NCI-H2081 (cell line): ENCODE results near the gene ATG14.
A peak's percentile ranks its signal among the peaks of the same experiment; 100 is the strongest.

ENCODE experiments used
- DNase-seq, 2 experiments: peaks; one replicate each; lab custom pipeline; 2025; lab: John Stamatoyannopoulos, UW

ATG14 gene

DNA sequence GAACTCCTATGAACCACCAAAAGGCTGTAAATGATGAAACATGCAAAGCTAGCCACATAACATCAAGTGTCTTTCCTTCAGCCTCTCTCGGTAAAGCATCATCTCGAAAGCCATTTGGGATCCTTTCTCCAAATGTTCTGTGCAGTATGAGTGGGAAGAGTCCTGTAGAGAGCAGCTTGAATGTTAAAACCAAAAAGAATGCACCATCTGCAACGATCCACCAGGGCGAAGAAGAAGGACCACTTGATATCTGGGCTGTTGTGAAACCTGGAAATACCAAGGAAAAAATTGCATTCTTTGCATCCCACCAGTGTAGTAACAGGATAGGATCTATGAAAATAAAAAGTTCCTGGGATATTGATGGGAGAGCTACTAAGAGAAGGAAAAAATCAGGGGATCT, 61.2 kb downstream of the ATG14 start:
- no peak for DNase-seq

DNA sequence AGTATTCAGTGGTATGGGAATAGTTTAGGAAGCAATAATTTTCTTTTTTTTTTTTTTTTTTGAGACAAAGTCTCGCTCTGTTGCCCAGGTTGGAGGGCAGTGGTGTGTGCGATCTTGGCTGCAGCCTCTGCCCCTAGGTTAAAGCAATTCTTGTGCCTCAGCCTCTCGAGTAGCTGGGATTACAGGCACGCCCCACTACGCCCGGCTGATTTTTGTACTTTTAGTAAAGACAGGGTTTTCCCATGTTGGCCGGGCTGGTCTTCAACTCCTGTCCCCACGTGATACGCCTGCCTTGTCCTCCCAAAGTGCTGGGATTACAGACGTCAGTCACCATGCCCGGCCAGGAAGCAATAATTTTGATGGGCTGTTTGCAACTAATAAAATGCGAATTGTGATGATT, 62.1 kb downstream of the ATG14 start:
- no peak for DNase-seq

DNA sequence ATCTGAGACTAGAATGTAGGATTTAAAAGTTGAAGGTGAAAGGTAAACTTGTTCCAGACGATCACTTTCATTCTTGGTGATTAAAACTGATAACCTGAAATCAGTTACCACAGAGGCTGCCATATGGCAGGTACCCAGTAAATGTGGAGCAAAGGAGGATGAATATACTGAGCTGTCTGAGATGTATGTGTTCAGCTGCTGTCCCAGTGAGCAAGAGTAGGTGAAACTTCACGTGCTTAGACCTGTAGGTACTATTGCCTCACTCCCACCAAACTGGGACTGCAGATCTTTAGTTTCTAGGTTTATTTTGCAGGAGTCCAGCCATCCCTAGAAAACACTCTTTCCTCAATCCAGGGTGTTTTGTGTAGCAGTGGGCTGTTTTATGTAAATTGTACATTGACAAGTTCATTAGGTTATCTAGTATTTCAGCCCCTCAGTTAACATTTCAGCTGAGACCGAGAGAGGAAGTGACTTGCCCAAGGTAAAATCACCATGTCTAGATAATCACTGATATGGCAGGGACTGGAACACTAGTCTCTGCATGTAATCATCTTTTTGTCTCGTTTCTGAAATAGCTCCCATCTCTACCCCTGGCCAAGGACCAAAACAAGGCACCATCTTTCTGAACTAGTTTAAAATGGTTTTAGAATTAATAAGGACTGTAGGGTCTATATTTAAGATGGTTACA, 62.7 kb downstream of the ATG14 start:
- DNase-seq: no peak

DNA sequence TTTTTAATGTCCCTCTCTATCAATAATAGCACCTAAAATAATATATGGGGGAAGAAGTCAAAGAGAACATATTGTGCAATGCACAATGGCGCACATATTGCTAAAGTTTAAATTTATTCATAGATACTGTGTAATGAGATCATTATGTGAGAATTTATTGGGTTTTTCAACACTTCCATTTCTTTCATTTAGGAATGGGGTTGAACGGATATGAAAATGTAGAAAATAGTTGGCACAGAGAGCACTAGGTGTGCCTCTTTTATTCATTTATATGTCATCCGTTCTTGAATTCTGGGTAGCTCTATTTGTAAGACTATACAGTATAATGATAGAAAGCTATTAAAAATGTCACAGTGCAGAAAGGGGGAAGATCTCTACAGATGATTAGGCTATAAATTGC, 63.9 kb downstream of the ATG14 start:
- DNase-seq: no peak

DNA sequence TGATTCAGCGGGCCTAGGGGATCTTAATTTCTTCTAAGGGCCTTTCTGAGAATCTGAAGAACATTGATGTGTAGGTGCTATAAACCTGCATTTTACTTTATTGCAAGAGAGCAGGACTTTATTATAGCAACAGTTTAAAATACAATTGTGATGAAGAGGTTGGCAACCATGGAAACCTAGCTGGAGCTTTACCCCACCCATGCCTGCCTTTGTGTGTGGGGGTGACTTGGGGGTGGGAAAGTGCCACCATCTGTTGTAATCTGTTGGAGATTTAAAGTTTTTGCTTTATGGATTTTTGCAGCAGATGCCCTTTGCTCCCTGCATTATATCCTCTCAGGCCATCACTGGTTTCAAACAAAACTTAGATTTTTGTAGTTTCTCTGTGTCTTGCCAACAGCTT, 64.6 kb downstream of the ATG14 start:
- DNase-seq: no peak

DNA sequence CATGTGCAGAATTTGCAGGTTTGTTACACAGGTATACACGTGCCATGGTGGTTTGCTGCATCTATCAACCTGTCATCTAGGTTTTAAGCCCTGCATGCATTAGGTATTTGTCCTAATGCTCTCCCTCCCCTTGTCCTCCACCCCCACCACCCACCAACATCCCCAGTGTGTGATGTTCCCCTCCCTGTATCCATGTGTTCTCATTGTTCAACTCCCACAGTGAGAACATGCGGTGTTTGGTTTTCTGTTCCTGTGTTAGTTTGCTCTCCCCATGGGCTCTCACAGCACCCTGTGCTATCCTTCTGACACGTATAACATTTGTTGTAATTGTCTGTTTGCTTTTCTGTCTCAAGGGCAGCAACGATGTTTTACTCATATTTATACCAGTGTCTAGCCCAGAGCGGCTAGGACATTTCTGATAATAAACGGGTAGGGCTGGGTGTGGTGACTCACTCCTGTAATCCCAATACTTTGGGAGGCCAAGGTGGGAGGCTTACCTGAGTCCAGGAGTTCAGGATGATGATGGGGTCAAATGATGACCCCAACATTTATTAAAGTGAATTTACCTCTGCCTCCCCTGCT, 67.0 kb downstream of the ATG14 start:
- DNase-seq: peak; percentile 48 to 84

DNA sequence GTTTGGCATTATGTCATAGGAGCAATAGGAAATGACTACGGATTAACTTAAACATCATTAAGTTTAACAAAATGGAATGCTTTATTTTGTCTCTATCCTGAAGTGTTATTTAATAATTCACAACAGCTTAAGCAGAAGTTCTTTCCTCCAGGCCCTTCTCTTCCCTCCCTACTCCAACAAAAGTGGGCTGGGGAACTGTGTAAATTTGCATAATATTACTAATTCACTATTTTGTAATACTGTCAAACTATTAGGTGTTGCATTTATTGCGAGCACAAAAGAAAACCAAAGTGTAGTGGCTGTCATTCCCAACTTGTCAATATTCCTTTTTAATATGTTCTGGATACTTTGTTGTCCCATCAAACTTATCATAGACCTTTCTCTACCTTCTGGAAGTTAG, 69.8 kb downstream of the ATG14 start:
- no peak for DNase-seq

DNA sequence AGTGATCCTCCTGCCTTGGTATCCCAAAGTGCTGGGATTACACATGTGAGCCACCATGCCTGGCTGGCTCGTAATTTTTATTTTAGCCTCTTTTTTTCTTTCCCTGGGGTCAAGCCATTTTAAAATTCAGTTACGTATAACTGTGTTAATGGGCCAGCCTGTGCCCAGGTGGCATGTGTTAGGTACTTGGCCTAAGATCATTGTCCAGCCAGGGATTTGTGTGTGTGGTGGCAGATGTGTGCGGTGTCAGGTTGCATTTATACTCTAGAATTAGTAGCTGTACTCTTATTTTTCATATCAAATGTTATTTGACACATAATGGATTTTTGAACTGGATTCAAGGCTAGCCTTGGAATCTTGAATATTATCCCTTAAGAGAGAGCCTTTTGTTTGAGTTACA, 71.1 kb downstream of the ATG14 start:
- DNase-seq: no peak

DNA sequence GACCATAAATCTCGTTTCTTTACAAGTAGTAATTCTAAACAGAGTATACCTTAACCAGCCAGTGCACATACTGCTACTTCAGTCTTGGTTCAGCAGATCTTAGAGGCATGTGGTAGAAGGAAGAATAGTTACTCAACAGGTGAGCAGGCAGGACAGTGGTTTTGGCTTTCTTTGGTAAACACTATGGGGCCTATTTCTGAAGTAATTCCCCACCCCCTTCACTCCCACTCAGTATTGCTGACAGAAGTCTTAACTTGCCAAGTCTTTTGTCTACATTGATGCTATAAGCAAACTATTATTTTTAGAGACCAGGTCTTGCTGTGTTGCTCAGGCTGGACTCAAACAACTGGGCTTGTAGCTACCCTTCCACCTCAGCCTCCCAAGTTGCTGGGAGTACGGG, 71.9 kb downstream of the ATG14 start:
- no peak for DNase-seq

DNA sequence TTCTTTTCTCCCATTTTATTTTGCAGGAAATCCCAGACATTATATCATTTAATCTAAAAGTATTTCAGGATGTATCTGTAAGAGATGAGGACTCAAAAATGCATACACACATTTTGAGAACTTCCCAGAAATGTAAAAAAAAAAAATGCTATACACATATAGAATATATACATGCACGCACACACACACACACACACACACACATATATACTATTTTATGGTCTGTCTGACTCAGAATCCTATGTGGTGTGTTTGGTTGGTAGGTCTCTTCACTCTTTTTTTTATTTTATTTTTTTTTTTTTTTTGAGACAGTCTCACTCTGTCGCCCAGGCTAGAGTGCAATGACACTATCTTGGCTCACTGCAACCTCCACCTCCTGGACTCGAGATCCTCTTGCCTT, 74.9 kb downstream of the ATG14 start:
- DNase-seq: no peak

DNA sequence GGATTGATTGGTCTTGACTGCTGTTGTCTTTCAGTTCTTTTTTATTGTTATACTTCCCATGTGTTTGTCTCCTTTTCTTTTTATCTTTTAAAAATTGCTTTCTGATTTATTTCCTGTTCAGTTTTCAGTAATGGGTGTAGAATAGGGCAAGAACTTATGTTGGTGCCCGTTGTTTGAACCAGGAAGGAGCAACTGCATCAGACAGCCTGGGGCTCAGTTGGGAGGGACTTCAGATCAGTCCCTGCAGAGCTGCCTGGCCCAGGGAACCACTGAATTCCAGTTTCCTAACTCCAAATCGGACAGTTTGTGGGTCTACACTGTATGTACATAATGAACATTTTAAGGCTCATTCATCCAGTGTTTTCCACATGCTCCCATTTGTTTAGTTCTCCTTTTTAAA, 75.5 kb downstream of the ATG14 start:
- peak in 1 of 2 experiments; percentile 13 for DNase-seq

DNA sequence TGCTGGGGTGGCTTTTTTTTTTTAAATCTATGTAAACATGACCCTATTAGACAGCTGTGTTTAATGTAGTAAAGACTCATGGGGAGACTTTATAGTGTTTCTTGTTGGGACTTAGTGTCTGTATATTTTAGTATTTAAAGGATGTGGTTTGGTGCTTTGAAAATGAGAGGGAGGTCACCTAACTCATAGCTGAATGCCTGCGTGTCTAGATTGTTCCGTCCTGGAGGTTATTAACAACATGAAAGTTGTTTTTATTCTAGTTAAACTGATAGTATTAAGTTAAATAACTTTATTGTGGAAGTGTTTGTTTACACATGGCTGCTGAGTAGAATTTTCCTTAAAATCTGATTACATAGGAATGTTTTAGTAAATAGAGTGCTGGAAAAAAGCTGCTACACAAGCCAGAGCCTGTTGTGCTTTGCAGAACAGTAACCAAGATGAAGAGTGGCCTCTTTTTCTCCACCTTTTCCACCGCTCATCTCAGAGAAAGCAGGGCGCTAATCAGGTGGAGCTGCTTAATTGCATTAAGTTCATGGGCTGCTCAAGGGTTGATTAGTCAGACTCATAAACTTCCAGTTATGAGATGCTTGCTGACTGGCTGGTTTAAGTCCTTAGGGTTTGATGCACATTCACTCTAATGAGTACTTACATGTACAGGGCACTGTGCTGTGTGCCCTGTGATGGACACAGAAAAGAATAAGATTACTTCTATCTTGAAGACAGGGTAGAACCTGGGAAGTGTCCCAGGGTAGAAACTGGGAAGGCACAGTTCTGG, 77.7 kb downstream of the ATG14 start:
- no peak for DNase-seq

DNA sequence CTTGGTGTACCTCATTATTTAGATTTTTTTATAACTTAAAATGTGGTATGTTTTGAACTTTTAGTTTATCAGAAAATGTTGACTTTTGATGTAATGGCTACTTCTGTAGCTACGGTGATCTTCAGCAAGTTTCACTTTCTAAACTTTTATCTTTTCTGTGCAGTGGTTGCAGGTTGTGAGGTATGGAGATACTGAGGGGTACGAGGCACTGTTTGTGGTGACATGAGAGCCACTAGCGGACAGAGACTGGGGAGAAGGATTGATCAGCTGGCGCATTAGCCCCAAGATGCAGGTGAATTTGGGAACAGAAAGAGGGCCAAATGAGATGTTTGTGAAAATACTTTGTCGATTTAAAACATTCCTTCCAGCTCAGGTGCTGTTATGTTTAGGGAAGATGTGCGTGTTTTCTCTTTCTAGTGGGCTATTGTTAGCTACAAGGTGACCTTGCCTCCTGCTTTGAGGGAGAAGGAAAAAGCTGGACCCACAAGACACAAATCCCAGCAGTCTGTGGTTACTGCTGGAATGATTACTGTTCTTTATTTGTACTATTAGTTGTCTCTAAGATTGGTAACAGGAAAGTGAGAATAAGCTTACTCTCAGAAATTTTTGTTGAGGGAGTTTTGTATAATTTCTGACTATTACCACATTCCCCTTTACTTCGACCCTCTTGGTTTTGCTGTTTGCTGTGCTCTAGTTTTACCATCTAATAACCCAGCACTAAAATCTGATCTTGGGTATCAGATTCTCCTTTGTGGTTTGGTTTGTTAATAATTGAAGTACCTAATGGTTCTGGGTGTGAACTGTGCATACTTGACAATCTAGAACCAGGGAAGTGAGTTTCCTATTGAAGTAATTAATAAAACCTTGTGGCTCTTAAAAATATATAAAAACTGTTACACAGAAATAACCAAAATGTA, 78.7 kb downstream of the ATG14 start:
- DNase-seq: no peak

DNA sequence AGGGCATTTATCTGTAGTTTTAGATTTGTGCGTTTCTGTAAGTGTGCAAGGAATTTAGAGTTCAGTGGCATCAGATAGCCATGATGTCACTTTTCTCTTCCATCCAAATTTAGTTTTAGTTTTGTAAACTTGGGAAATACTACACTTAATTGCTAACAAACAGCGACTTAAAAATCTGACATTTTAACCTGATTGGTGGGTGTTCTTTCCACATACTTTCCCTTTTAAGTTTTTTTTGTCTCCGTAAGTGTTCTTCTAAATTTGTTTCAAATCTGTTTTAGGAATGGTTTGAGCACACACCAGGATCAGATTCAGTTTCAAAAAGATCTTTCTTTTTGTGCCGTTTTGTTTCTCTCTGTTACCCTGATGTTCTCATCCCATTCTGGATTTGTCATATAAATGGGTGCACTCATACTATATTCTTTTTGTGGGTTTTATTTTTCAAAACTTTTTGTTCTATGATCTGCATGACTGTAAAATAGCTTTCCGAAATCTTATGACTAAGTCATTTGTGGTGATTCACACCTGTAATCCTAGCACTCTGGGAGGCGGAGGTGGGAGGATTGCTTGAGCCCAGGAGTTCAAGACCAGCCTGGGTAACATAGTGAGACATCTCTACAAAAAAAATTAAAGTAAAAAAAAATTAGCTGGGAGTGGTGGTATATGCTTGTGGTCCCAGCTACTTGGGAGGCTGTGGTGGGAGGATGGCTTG, 81.5 kb downstream of the ATG14 start:
- no peak for DNase-seq

DNA sequence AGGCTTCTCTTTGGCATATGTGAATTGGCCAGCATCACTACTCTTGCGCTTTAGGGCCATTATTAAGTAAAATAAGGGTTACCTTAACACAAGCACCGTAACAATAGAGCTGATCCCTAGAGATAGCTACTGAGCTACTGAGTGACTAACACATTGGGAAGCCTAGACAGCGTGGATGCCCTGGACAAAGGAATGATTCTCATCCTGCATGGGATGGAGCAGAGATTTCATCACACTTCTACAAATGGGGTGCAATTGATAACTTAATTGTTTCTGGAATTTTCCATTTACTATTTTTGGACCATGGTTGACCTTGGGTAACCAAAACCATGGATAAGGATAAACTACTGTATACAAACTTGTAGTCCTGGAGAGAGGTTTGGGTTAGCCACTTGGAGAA, 83.3 kb downstream of the ATG14 start:
- no peak for DNase-seq

DNA sequence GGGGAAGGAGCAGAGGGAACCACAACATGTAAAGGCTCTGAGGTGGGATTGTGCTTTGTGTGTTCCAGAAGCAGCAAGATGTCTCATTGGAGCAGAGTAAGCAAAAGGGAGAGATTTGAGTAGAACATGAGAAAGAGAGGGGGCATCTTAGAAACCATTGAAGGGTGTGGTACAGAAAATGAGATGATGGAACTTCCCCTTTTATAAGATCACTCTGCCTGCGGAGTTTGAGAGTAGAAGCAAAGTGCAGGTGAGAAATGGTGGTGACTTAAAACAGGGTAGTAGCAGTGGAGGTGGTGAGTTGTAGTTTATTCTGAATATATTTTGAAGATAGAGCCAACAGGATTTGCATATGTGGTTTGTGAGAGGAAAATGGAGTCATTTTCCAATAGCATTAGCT, 84.5 kb downstream of the ATG14 start:
- DNase-seq: no peak

DNA sequence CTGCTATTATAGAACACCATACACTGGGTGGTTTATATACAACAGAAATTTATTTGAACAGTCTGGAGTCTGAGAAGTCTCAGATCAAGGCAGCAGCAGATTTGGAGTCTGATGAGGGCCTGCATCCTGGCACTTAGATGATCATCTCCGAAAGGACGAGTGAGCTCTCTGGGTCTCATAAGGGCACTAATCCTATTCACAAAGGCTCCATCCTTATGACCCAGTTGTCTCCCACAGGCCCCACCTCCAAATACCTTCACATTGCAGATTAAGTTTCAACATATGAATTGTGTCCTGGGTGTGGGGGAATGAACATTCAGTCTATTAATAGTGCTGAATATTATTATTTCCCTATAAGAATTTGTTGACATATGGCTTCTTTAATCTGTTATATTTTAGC, 86.8 kb downstream of the ATG14 start:
- DNase-seq: no peak

DNA sequence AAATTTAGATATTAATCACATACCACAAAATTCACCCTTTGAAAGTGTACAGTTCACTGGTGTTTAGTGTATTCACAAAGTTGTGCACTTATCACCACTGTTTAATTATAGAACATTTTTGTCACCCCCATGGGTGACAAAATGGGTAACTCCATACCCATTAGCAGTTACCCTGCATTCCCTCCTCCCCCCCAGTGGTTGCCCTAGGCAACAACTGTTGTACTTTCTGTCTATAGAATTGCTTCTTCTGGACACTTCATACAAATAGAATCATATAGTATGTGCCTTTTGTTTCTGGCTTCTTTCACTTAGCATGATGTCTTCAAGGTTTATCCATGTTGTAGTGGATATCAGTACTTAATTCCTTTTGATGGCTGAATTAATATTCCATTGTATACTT, 87.7 kb downstream of the ATG14 start:
- DNase-seq: peak in 1 of 2 experiments; percentile 9

DNA sequence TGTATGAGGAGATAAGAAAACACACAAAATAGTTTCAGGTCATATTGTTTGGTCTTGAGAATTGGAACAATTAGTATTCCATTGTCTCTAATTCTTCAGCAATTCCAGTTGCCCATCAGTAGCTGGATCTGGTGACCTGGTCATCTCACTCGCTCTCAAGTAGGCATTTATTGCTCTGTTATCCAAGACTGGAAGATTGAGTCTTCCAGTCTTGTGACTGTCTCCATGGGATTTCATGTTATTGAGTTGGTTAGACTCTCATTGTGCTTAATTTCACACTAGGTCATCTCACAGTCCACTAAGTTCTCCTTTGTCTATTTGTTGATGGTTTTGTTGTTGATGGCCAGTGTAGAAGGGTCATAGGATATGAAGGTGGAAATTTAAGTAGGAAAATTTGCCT, 92.9 kb downstream of the ATG14 start:
- no peak for DNase-seq

DNA sequence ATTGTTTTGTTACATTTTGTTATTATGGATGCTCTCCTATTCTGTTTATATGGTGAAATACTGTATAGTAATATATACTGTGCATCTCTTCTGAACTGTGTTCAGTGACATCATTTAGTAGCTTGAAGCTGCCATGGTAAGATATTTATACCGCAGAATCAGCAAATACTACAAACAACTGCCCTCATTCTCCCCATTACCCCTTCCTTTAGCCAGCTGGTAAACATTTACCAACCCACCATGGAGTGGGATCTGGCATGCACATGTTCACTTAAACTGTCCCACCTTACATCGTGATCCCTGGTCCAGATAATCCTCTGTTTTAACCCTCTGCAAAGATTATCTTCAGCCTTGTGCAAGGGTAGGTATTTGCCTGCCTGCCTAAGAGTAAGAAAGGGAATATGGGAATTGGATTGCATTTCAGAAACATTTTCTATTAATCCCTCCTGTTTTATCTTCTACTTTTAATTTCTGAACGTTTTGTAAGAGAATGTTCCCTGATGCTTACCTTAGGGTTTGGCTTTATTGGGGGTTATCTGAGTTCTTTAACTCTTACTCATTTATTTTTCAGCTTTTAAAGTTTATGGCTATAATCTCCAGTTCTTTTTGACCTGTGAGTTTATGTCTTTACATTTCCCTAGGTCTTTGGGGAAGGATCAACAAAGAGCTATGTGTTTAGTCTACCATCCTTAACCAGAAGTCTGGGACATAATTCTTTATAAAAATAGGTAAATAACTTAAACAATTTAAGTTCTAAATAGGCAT, 93.9 kb downstream of the ATG14 start:
- DNase-seq: no peak

DNA sequence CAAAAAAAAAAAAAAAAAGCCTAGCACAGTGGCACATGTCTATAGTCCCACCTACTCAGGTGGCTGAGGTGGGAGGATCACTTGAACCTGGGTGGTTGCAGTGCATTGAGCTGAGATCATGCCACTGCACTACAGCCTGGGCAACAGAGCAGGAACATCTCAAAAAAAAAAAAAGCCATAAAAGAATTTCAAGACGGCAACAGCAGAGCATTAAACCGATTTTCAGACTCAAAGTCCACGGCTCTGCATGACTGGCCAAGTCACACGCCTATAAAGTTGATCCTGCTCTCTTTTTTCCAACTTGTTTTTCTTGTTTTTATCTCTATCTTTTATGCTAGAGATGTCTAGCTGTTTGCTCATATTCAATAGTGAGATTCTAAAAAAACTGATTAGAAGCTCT, 95.1 kb downstream of the ATG14 start:
- DNase-seq: no peak
